T-cell (primary cell): Measurements from ENCODE around the gene CGB3. TPM values are rescaled to one million over a fixed set of nuclear protein-coding genes. Genes with fewer than 3 reads are reported as not detected.
"Not testable (repeated sequence)": the region's sequence is repeated elsewhere in the genome, so short reads cannot be mapped to it uniquely, and the experiment has no call there.

Experiments used
- ATAC-seq, 4 experiments: fragments of 200-7000 bp in 3 of 4; fragments of 150-1000 bp in 1 of 4; cut with Tn5 transposase; replicated peaks in 1 of 4; 1 replicate in 3 of 4; 2 replicates in 1 of 4; pipeline ENCODE4 v1.10.0; 2021; ENCODE audit warnings: moderate library complexity in 3 of 4, mild to moderate bottlenecking in 2 of 4, moderate number of reproducible peaks in 1 of 4
- CTCF ChIA-PET, 2 donors: fragments of 300-600 bp; sonication (Branson Sonifier 250); formaldehyde crosslinking; loops; one replicate each; lab custom pipeline; 2022; ENCODE audit warnings: antibody characterized with exemption in 2 of 2; lab: Charles Lee
- POLR2A ChIA-PET, 2 donors: fragments of 300-600 bp; sonication (Branson Sonifier 250); formaldehyde crosslinking; loops; one replicate each; lab custom pipeline; 2022; ENCODE audit warnings: antibody characterized with exemption in 2 of 2; lab: Charles Lee
- DNase-seq, 35 experiments: peaks; one replicate each; pipeline versions ENCODE4 v3.0.0 to v3.0.0-alpha.2; 2013 to 2023
- H3K27ac ChIP-seq: one replicate; pipeline ENCODE4 v1.5.1; 2013; ENCODE audit warnings: low read length
- H3K27me3 ChIP-seq, 2 experiments: replicated peaks in 1 of 2; 1 replicate in 1 of 2; 2 replicates in 1 of 2; pipeline versions ENCODE4 v1.6.1 to v1.7.0; 2013; ENCODE audit warnings: low read length in 1 of 2, mixed read lengths in 1 of 2; ENCODE audit not compliant: control insufficient read depth in 2 of 2, insufficient read depth in 2 of 2; ENCODE audit errors: extremely low read depth in 1 of 2
- H3K36me3 ChIP-seq, 2 donors: 1 replicate in 1 of 2; 2 replicates in 1 of 2; pipeline versions ENCODE4 v1.6.1 to v1.7.0; 2013; ENCODE audit warnings: low read length in 1 of 2; ENCODE audit not compliant: control insufficient read depth in 2 of 2, insufficient read depth in 1 of 2; ENCODE audit errors: extremely low read depth in 1 of 2
- H3K4me1 ChIP-seq, 2 experiments: 1 replicate in 1 of 2; 2 replicates in 1 of 2; pipeline versions ENCODE4 v1.6.1 to v1.7.0; 2013; ENCODE audit warnings: low read length in 2 of 2, mixed read lengths in 1 of 2; ENCODE audit not compliant: insufficient read depth in 2 of 2, control insufficient read depth in 1 of 2; ENCODE audit errors: extremely low read depth in 1 of 2
- H3K4me3 ChIP-seq, 2 donors: 1 replicate in 1 of 2; 2 replicates in 1 of 2; pipeline versions ENCODE4 v1.5.1 to v1.7.0; 2013; ENCODE audit warnings: mild to moderate bottlenecking in 2 of 2, low read length in 1 of 2, moderate library complexity in 1 of 2; ENCODE audit not compliant: control insufficient read depth in 1 of 2; ENCODE audit errors: extremely low read depth in 1 of 2
- H3K9me3 ChIP-seq: 2 replicates; pipeline ENCODE4 v1.7.0; 2013
- H3K27ac Mint-ChIP-seq, 2 donors: one replicate each; pipeline ENCODE4 v1.8.0; 2020 to 2021; ENCODE audit warnings: mild to moderate bottlenecking in 2 of 2, mixed read lengths in 2 of 2
- H3K27me3 Mint-ChIP-seq, 2 donors: one replicate each; pipeline ENCODE4 v1.8.0; 2021 to 2022; ENCODE audit warnings: mixed read lengths in 2 of 2
- H3K36me3 Mint-ChIP-seq: one replicate; pipeline ENCODE4 v1.8.0; 2021; ENCODE audit warnings: mixed read lengths
- H3K4me1 Mint-ChIP-seq, 3 donors: one replicate each; pipeline ENCODE4 v1.8.0; 2020 to 2022; ENCODE audit warnings: mixed read lengths in 3 of 3, mild to moderate bottlenecking in 1 of 3
- H3K4me3 Mint-ChIP-seq, 3 donors: one replicate each; pipeline ENCODE4 v1.8.0; 2020 to 2022; ENCODE audit warnings: mild to moderate bottlenecking in 3 of 3, mixed read lengths in 3 of 3, moderate library complexity in 3 of 3
- H3K9me3 Mint-ChIP-seq, 3 donors: one replicate each; pipeline ENCODE4 v1.8.0; 2020 to 2022; ENCODE audit warnings: mixed read lengths in 3 of 3
- whole genome bisulfite sequencing: methylation state at CpG from one replicate; pipeline ENCODE4 v1.1.5; 2013; ENCODE audit warnings: missing lambda C conversion rate; ENCODE audit not compliant: insufficient coverage; 5-methylcytosine and 5-hydroxymethylcytosine counted together
- total RNA-seq, 35 experiments: library from RNA in 6 of 35; stranded (reverse) in 6 of 35; fragments of 120-200 nt in 1 of 35; gene quantifications; one replicate each; pipeline versions ENCODE4 v1.2.1 to v1.2.4 and lab custom pipeline; 2013 to 2026

CGB3 gene
- total RNA-seq, 5 donors from 2014 or later (not counting 1 experiment from before 2014, with no cell fraction given): not detected

DNA sequence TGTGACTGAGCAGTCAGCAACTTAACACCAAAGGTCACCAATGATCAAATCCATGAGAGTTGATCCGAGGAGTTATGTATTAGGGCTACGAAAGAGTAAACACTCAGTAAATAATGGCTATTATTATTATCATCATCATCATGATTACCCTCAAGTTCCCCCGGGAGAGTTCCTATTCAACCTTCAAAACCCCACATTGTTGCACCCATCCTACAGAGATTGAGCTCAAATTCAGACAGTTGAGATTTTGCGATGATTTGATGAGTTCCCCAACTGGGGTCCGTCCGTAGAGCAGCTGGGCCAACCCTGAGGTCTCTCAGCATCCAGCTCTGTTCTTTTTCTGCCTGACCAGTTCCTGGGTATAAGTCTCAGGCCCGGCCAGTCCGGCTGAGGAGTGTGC is 14.0 kb upstream of the CGB3 start:
- H3K27me3 Mint-ChIP-seq, CTCF ChIA-PET, H3K36me3 Mint-ChIP-seq, H3K36me3 ChIP-seq, H3K9me3 ChIP-seq, H3K4me1 ChIP-seq, H3K4me3 ChIP-seq, POLR2A ChIA-PET, DNase-seq, H3K4me3 Mint-ChIP-seq, H3K9me3 Mint-ChIP-seq, H3K4me1 Mint-ChIP-seq, H3K27me3 ChIP-seq, H3K27ac ChIP-seq, H3K27ac Mint-ChIP-seq, ATAC-seq: not testable (repeated sequence)
- no CpG with 5 or more reads among the region's 8 CpGs for WGBS

DNA sequence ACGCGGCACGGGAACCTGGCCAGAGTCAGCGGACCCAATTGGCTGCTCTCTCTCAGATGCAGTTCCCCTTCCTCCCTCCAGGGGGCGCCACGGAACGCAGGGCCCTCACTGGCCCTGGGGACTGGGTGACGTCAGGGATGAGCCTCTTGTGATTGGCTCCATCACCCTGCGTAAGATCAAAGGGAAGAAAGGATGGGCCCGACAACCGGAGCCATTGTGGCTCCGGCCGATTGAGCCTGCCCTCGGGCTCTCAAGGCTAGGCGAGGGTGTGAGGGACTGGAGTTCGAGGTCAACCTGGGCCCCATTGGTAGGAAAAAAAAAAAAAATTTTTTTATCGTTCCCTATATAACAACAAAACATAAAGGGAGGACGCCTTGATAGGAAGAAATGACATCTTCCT is 12.7 kb upstream of the CGB3 start, which contains the start of gene CGB1:
CGB1 (minus strand) TSS at position 81 of the 400 bp plus-strand sequence. CDS start 184 bp downstream, outside the sequence.
- H3K9me3 Mint-ChIP-seq, H3K27ac ChIP-seq, H3K4me1 Mint-ChIP-seq, H3K9me3 ChIP-seq, H3K36me3 Mint-ChIP-seq, H3K4me1 ChIP-seq, H3K4me3 Mint-ChIP-seq, POLR2A ChIA-PET, ATAC-seq, H3K4me3 ChIP-seq, CTCF ChIA-PET, H3K27me3 ChIP-seq, H3K27ac Mint-ChIP-seq, H3K36me3 ChIP-seq, H3K27me3 Mint-ChIP-seq: not testable (repeated sequence)
- peak in 10 of 35 experiments; percentile 12 to 50 (median 30) for DNase-seq
- WGBS: 29% methylated on average over 4 of the region's 18 CpGs

DNA sequence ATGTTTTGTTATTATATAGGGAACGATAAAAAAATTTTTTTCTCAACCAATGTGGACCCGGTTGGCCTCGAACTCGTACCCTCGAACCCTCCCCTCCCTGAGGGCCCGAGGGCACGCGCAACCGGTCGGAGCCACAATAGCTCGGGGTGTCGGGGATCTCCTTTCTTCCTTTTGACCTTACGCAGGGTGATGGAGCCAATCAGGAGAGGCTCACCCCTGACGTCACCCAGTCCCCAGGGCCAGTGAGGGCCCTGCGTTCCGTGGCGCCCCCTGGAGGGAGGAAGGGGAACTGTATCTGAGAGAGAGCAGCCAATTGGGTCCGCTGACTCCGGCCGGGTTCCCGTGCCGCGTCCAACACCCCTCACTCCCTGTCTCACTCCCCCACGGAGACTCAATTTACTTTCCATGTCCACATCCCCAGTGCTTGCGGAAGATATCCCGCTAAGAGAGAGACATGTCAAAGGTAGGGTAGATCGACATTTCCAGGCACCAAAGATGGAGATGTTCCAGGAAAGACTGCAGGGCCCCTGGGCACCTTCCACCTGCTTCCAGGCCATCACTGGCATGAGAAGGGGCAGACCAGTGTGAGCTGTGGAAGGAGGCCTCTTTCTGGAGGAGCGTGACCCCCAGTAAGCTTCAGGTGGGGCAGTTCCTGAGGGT is 7.6 kb upstream of the CGB3 start, which contains the start of gene CGB2:
CGB2 (plus strand) TSS at position 249 of the 660 bp plus-strand sequence; CDS start at position 455, 206 bp downstream.
- H3K27ac ChIP-seq, H3K36me3 Mint-ChIP-seq, H3K4me3 ChIP-seq, H3K4me1 ChIP-seq, H3K9me3 ChIP-seq, H3K9me3 Mint-ChIP-seq, POLR2A ChIA-PET, H3K36me3 ChIP-seq, H3K27me3 ChIP-seq, H3K4me3 Mint-ChIP-seq, H3K4me1 Mint-ChIP-seq: not testable (repeated sequence)
- peak within 1 kb of the TSS in 1 of 2 donors; percentile 22 for H3K27ac Mint-ChIP-seq
- peak in 2 of 4 experiments; percentile 65 to 73 for ATAC-seq
- peaks cover 4 to 13% of the 10 kb centered on the region in 2 donors for H3K27me3 Mint-ChIP-seq
- CTCF ChIA-PET: interaction anchor here in 1 of 2 donors (0.5 kb wide), 1 partner anchor 35 kb away, joined by 3 read pairs; no protein-coding TSS in a partner anchor
- 93% methylated on average over 2 of the region's 28 CpGs for WGBS
- peak in 31 of 35 experiments; percentile 17 to 71 (median 37) for DNase-seq

DNA sequence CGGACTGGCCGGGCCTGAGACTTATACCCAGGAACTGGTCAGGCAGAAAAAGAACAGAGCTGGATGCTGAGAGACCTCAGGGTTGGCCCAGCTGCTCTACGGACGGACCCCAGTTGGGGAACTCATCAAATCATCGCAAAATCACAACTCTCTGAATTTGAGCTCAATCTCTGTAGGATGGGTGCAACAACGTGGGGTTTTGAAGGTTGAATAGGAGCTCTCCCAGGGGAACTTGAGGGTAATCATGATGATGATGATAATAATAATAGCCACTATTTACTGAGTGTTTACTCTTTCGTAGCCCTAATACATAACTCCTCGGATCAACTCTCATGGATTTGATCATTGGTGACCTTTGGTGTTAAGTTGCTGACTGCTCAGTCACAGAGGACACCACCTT is 6.2 kb upstream of the CGB3 start:
- H3K9me3 ChIP-seq, DNase-seq, POLR2A ChIA-PET, H3K4me1 Mint-ChIP-seq, H3K36me3 Mint-ChIP-seq, H3K27ac ChIP-seq, ATAC-seq, H3K27ac Mint-ChIP-seq, CTCF ChIA-PET, H3K9me3 Mint-ChIP-seq, H3K4me3 Mint-ChIP-seq, H3K27me3 ChIP-seq, H3K4me3 ChIP-seq, H3K36me3 ChIP-seq, H3K4me1 ChIP-seq: not testable (repeated sequence)
- WGBS: no CpG with 5 or more reads among the region's 8 CpGs
- peaks cover 4 to 12% of the 10 kb centered on the region in 2 donors for H3K27me3 Mint-ChIP-seq

DNA sequence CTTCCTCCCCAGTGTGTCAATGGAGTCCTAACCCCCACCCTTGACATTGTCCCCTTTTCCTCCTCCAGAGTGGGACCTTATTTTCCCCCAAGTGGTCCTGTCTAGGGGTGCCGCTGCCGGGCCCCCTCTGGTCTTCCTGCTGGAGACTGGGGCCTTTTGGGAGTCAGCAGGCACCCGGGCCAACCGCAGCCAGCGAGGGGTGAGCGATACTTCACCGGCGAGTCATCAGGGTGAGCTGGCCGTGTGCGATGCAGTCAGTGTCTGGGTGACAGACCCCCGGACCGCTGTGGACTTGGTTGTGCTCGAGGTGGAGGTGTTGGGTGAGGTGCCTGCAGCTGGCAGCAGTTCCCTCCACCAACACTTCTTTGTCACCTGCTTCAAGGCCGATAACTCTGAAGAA is 5.6 kb upstream of the CGB3 start:
- H3K27ac Mint-ChIP-seq, H3K4me1 Mint-ChIP-seq, H3K27ac ChIP-seq, H3K4me3 ChIP-seq, POLR2A ChIA-PET, H3K9me3 ChIP-seq, H3K27me3 ChIP-seq, ATAC-seq, CTCF ChIA-PET, H3K4me3 Mint-ChIP-seq, H3K9me3 Mint-ChIP-seq, DNase-seq, H3K36me3 ChIP-seq, H3K36me3 Mint-ChIP-seq, H3K4me1 ChIP-seq: not testable (repeated sequence)
- WGBS: 100% methylated on average over 7 of the region's 14 CpGs
- H3K27me3 Mint-ChIP-seq: peaks cover 4 to 11% of the 10 kb centered on the region in 2 donors

DNA sequence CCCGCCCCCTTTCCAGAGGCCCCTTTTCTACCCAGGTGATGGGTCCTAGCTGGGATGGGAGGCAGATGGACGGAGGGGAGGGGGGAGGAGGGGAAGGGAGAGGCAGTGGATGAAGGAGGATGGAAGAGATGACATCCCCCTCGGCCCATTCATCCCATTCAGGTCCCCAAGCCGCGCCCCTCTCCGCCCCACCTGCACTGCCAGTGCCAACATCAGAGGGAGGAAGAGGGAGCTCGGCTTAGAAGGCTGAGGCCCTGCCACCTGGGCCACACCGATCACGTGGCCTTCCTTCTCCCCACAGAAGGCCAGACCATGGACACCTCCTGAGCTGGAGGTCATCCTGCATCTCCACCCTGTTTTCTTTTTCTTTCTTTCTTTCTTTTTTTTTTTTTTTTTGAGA is 4.6 kb upstream of the CGB3 start:
- H3K4me3 ChIP-seq, ATAC-seq, POLR2A ChIA-PET, H3K27ac ChIP-seq, H3K9me3 ChIP-seq, H3K4me1 ChIP-seq, H3K4me3 Mint-ChIP-seq, DNase-seq, H3K36me3 ChIP-seq, H3K4me1 Mint-ChIP-seq, H3K9me3 Mint-ChIP-seq, H3K27me3 ChIP-seq, CTCF ChIA-PET, H3K27ac Mint-ChIP-seq, H3K36me3 Mint-ChIP-seq: not testable (repeated sequence)
- peaks cover 4 to 11% of the 10 kb centered on the region in 2 donors for H3K27me3 Mint-ChIP-seq
- WGBS: no CpG with 5 or more reads among the region's 9 CpGs
